Psoas muscle (tissue), 8 donors: ENCODE data around the gene SMAP1. TPM values are rescaled to one million over a fixed set of nuclear protein-coding genes. Genes with fewer than 3 reads are reported as not detected.

Source experiments
- ATAC-seq, 4 donors: fragments of 200-7000 bp; cut with Tn5 transposase; one replicate each; pipeline ENCODE4 v1.9.1; 2020; ENCODE audit warnings: moderate library complexity in 3 of 4, mild to moderate bottlenecking in 2 of 4
- DNase-seq, 2 donors: peaks; one replicate each; pipeline ENCODE4 v3.0.0-alpha.2; 2020
- H3K27ac ChIP-seq: fragments of 200-600 bp; one replicate; pipeline ENCODE4 v1.8.0; 2022
- H3K27me3 ChIP-seq, 3 donors: fragments of 200-600 bp in 1 of 3; one replicate each; pipeline versions ENCODE4 v1.6.1 to v1.8.0; 2013 to 2022; ENCODE audit warnings: low read length in 2 of 3, mild to moderate bottlenecking in 2 of 3, moderate library complexity in 1 of 3; ENCODE audit not compliant: insufficient read depth in 3 of 3
- H3K36me3 ChIP-seq, 2 donors: fragments of 200-600 bp in 1 of 2; one replicate each; pipeline versions ENCODE4 v1.6.1 to v1.8.0; 2013 to 2022; ENCODE audit warnings: low read depth in 1 of 2, mild to moderate bottlenecking in 1 of 2, moderate library complexity in 1 of 2; ENCODE audit not compliant: insufficient read depth in 1 of 2
- H3K4me1 ChIP-seq: fragments of 200-600 bp; one replicate; pipeline ENCODE4 v1.8.0; 2022
- H3K4me3 ChIP-seq: fragments of 200-600 bp; one replicate; pipeline ENCODE4 v1.8.0; 2022; ENCODE audit warnings: mild to moderate bottlenecking
- H3K9me3 ChIP-seq: fragments of 200-600 bp; one replicate; pipeline ENCODE4 v1.8.0; 2022
- WGBS, 3 donors: extraction: QIAGEN DNeasy Blood & Tissue Kit; methylation state at CpG; one replicate each; pipeline versions ENCODE4 v1.1.6 to v1.1.7; 2013; 5-methylcytosine and 5-hydroxymethylcytosine counted together
- intact Hi-C, 2 donors: fragments of 100-400 bp; cut with DNase I; formaldehyde crosslinking; loops; one replicate each; pipeline versions ENCODE4 v1.11.0 to v1.14.2; 2022
- polyA plus RNA-seq, 3 donors: library from polyadenylated mRNA; stranded (reverse); fragments of 200-250 nt; gene quantifications; one replicate each; pipeline ENCODE4 v1.2.3, GENCODE V29; 2013
- total RNA-seq, 4 donors: library from RNA; stranded (reverse); fragmentation: NEBNext Ultra II Directional in 2 of 4; extraction: Animal tissue kit (Norgen Biotek cat#: 25700) in 2 of 4; gene quantifications; one replicate each; pipeline versions ENCODE4 v1.2.1 to v1.2.4, GENCODE V29; 2021 to 2023
- TF ChIP-seq, protein P1 (sequence below): fragments of 200-600 bp; IDR thresholded peaks from one replicate; pipeline ENCODE4 v1.8.0; 2022; ENCODE audit warnings: antibody characterized with exemption
- donor health status: healthy with polysubstance abuse.
- donor health status: DM: no; HTN: no; CAD: no; lungs with moderate emphysema.
- donor health status: Bipolar disorder and iron deficiency.
- donor health status: healthy.
- donor health status: DM: yes; HTN: yes; CAD: no.
- donor health status: DM: no; HTN: no; CAD: no.
- donor health status: DM: no; HTN: no; CAD: no.
- donor health status: DM: yes; HTN: yes; CAD: no.

SMAP1 gene
- total and polyA plus RNA-seq, 7 donors = 19.0 to 40.2 (median 24.0) TPM

DNA sequence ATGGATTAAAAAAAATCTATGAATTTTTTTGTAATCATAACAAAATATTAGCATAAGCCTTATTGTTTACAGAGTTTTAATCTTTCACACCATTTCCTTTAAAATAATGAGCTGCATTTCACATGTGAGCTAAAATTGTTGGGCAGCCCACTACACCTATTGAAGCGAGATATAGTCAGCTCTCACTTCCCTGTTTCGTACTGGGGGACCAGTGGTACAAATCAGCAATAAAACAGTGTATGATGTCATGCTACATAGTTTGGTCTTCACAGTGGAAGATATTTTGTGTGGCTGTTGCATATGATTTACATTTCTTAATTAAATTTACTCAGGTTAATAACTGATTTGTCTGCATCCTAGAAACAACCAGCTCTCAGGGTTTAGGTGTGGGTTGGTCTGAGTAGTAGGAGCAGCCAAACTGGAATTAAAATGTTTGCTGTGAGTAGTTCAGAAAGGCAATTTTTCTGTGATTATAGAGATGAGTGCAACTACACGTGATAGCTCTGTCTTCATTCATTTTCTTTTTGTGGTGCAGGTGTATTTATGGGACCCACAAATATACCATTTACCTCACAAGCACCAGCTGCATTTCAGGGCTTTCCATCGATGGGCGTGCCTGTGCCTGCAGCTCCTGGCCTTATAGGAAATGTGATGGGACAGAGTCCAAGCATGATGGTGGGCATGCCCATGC lies 189.8 kb downstream of the SMAP1 start:
- TF ChIP-seq, protein P1, sequence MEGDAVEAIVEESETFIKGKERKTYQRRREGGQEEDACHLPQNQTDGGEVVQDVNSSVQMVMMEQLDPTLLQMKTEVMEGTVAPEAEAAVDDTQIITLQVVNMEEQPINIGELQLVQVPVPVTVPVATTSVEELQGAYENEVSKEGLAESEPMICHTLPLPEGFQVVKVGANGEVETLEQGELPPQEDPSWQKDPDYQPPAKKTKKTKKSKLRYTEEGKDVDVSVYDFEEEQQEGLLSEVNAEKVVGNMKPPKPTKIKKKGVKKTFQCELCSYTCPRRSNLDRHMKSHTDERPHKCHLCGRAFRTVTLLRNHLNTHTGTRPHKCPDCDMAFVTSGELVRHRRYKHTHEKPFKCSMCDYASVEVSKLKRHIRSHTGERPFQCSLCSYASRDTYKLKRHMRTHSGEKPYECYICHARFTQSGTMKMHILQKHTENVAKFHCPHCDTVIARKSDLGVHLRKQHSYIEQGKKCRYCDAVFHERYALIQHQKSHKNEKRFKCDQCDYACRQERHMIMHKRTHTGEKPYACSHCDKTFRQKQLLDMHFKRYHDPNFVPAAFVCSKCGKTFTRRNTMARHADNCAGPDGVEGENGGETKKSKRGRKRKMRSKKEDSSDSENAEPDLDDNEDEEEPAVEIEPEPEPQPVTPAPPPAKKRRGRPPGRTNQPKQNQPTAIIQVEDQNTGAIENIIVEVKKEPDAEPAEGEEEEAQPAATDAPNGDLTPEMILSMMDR = no peak
- Histone ChIP-seq H3K9me3 (no peaks in the 10 kb centered on the region), H3K4me1 (no peaks in the 10 kb centered on the region), H3K4me3 (no peak overlapping the region), H3K36me3 (peaks cover 0 to 49% of the 10 kb centered on the region in 2 donors), H3K27ac (no peak overlapping the region), H3K27me3 (no peaks in the 10 kb centered on the region)
- WGBS, 3 donors = 92 to 94% (median 94%) methylated on average over 5 of the region's 5 CpGs
- ATAC-seq (no peak), DNase-seq (no peak)
- intact Hi-C loops = no loop called here

DNA sequence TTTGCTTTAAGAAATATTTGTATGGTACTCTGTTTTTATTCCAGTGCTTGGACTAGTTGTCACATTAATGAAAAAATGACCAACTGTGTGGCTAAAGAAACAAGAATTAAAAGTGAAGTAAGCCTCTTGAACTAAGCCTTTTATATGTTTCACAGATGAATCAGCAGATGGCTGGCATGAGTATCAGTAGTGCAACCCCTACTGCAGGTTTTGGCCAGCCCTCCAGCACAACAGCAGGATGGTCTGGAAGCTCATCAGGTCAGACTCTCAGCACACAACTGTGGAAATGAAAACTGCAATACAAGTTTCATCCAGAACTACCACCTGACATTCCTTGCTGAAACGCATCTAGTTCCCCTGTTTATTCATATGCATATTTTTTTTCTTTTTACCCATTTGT lies 192.4 kb downstream of the SMAP1 start:
- DNase-seq (no peak), ATAC-seq (no peak)
- TF ChIP-seq, protein P1 = no peak
- Histone ChIP-seq H3K4me3 (no peak overlapping the region), H3K27me3 (no peaks in the 10 kb centered on the region), H3K36me3 (peaks cover 0 to 48% of the 10 kb centered on the region in 2 donors), H3K27ac (no peak overlapping the region), H3K9me3 (no peaks in the 10 kb centered on the region), H3K4me1 (no peaks in the 10 kb centered on the region)
- intact Hi-C loops = no loop called here
- 45 to 68% (median 56%) methylated on average over 1 of the region's 1 CpG for WGBS, 3 donors

DNA sequence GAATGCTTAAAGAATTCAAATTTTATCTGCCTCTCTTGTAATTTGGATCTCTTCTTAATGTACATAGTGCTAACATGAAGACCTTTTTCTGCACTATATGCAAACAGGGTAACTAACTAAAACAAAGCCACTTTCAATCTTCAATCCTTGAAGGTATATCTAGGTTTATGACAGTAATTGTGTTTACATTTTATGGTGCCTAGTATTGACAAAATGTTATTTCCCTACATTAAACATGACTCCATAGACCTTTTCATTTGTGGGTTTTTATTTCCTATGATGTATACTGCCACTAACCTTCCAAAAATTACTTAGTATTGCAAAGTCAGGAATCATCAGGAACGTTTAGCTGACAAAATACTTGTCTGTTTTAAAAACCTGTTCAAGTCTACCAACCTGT lies 193.2 kb downstream of the SMAP1 start:
- no peaks in the 10 kb centered on the region for H3K27me3 ChIP-seq
- no peaks in the 10 kb centered on the region for H3K9me3 ChIP-seq
- ATAC-seq = no peak
- H3K27ac ChIP-seq = no peak overlapping the region
- TF ChIP-seq, protein P1 = no peak
- 78 to 93% (median 86%) methylated on average over 1 of the region's 1 CpG for WGBS, 3 donors
- no peak overlapping the region for H3K4me3 ChIP-seq
- H3K36me3 ChIP-seq = peaks cover 0 to 48% of the 10 kb centered on the region in 2 donors
- H3K4me1 ChIP-seq = no peaks in the 10 kb centered on the region
- intact Hi-C loops = no loop called here
- no peak for DNase-seq

DNA sequence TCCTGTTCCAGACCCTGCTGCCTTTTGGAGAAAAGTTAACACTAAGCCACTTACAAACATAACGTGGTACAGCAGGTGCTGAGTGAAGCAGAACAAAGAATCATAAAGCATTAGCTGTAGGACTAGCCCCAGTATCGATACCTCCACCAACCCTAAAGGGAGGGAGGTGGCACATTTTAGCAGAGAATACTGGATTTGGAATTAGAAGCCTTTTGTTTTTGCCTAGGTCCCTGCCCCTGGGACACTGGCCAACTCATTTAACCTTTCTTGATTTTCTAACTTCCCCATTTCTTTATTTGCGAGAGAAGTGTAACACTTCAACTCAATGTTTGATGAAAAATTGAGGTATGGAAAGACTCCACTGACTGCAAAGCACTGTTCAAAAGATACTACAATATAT lies 195.7 kb downstream of the SMAP1 start:
- 56 to 65% (median 64%) methylated on average over 3 of the region's 3 CpGs for WGBS, 3 donors
- Histone ChIP-seq H3K4me3 (no peak overlapping the region), H3K9me3 (no peaks in the 10 kb centered on the region), H3K27ac (no peak overlapping the region), H3K4me1 (no peaks in the 10 kb centered on the region), H3K36me3 (peaks cover 0 to 32% of the 10 kb centered on the region in 2 donors), H3K27me3 (no peaks in the 10 kb centered on the region)
- TF ChIP-seq, protein P1 = no peak
- ATAC-seq = no peak
- no peak for DNase-seq
- intact Hi-C loops = no loop called here

DNA sequence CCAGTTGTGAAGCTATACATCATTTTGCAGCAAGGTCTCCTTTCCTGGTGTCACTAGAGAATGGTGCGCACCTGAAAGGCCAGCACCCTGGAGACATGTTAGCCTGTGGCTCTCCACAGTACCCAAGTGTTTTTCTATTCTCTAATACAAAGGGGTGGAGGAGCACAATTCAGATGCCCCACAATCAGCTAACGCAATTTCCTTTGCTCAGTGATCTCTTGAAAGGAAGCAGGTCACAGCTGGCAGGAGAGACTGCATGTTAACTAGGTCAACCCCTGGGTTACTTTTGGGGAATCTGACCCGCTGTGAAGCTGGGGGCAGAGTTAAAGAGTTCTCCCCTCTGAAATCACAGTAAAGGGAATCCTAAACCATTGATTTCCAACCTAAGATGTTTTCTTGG lies 196.7 kb downstream of the SMAP1 start:
- intact Hi-C loops = no loop called here
- TF ChIP-seq, protein P1 = no peak
- 69 to 74% (median 73%) methylated on average over 3 of the region's 3 CpGs for WGBS, 3 donors
- Histone ChIP-seq H3K4me3 (no peak overlapping the region), H3K4me1 (no peaks in the 10 kb centered on the region), H3K9me3 (no peaks in the 10 kb centered on the region), H3K27ac (no peak overlapping the region), H3K27me3 (no peaks in the 10 kb centered on the region), H3K36me3 (peaks cover 0 to 21% of the 10 kb centered on the region in 2 donors)
- DNase-seq (no peak), ATAC-seq (no peak)
